Epithelial cell of proximal tubule (primary cell): ENCODE results near the gene USP19. TPM values are rescaled to one million over a fixed set of nuclear protein-coding genes. Genes with fewer than 3 reads are reported as not detected.

Experiments
- DNase-seq: peaks from one replicate; pipeline ENCODE4 v3.0.0-alpha.2; 2011; ENCODE audit warnings: low read depth
- H3K4me3 ChIP-seq: 2 replicates; pipeline ENCODE4 v1.5.1; 2011; ENCODE audit warnings: low read depth, mild to moderate bottlenecking, low read length
- CTCF ChIP-seq: conservative IDR thresholded peaks from 2 replicates; pipeline ENCODE4 v1.5.1; 2012; ENCODE audit warnings: low read depth, mild to moderate bottlenecking, low read length
- total RNA-seq: library from RNA; depleted of rRNA; stranded (reverse); fragments of >200 nt; gene quantifications from 2 replicates; pipeline ENCODE4 v1.2.3, GENCODE V29; 2015

Gene USP19
- total RNA-seq, 1 donor from 2014 or later: 34.7 TPM

GRCh38 chr3:49162751-49163419 lies 42.3 kb upstream of the USP19 start:
- no peak overlapping the region for H3K4me3 ChIP-seq
- no peak for DNase-seq
- no peak for TF ChIP-seq CTCF

DNA sequence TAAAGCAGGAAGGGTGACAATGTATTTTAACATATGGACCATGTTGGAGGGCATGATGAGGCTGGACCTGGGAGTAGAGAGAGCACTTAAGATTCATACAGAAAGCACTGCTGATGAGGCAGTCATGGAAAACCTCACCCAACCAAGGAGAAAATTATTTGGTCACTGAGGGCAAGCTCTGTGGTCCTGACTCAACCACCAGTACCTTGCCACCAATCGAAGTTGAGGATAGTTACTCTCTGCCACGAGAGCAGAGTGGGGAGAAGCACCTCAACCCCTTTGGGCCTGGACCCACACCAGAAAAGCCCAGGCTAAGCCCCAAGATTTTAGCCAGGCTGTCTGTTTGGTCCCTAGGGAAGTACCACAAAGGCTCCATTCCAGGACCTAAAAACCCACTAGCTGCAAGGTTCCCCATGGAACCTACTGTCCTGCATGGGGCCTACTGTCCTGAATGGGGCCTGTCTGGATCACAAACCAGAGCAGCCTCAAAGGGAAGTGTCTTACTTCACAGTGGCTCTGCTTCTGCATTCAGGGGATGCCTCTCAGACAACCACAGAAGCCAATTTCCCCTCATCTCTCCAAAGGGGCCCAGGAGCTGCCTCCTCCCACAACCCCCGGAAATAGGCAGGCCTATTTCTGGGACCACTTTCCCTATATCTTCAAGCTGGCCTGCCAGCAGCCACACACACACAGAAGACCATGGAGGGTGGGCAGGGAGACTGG lies 41.3 kb upstream of the USP19 start:
- H3K4me3 ChIP-seq: no peak overlapping the region
- no peak for TF ChIP-seq CTCF
- DNase-seq: no peak

DNA sequence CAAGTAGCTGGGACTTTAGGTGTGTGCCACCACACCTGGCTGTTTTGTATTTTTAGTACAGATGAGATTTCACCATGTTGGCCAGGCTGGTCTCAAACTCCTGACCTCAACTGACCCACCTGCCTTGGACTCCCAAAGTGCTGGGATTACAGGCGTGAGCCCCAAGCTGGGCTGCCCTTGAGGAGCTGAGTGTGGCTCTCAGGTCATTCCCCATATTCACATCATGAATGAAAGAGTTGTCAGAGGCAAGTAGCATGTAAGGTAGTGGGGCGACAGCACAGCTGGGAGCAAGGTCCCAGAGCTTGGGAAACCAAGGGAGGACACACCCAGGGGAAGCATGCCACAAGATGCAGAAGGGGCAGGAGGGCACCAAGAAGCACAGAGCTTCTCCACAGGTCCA lies 40.6 kb upstream of the USP19 start:
- DNase-seq: no peak
- H3K4me3 ChIP-seq: no peak overlapping the region
- TF ChIP-seq CTCF: no peak

GRCh38 chr3:49158792-49159191 lies 38.2 kb upstream of the USP19 start:
- peak; percentile 63 for DNase-seq
- TF ChIP-seq CTCF: no peak
- H3K4me3 ChIP-seq: no peak overlapping the region

DNA sequence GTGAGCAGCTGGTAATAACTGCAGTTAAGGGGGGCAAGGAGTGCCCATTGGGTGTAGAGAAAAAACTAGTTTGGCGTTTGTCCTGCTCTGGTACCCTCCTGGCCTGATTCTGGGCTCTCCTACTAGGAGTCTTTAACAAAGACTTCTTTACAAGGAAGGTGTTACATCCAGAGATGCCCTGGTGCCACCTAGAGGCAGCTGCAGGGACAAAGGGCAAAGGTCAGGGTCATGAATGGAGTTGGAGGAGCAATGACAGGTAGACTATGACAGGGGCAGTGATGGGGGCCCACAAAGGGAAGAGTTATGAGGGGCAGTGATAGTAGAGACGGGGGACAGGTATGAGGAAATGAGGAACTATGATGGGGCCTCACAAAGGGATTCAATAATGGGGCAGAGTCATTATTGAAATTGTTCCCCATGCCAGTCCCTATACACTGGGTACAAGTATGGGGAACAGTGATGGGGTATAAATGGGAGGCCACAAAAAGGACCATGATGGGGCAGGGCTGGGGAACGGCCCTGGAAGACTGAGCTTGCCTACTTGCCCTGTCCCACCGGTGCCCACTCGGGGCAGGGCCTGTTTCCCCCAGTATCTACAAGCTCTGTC lies 37.6 kb upstream of the USP19 start:
- no peak for DNase-seq
- H3K4me3 ChIP-seq: no peak overlapping the region
- TF ChIP-seq CTCF: peak; percentile 51

DNA sequence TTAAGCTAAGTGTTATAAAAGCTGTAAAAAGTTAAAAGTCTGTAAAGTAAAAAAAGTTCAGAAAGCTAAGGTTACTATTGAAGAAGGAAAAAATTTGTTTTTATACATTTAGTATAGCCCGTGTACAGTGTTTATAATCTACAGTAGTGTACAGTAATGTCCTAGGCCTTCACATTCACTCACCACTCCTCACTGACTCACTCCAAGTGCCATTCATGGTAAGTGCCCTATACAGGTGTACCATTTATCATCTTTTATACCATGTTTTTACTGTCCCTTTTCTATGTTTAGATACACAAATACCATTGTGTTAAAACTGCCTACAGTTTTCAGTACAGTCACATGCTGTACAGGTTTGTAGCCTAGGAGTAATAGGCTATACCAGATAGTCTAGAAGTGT lies 36.7 kb upstream of the USP19 start:
- no peak overlapping the region for H3K4me3 ChIP-seq
- TF ChIP-seq CTCF: no peak
- DNase-seq: no peak
